Right atrium auricular region (tissue), 2 donors: ENCODE data around the gene HIRA. TPM values are rescaled to one million over a fixed set of nuclear protein-coding genes. Genes with fewer than 3 reads are reported as not detected.

Experiments
- DNase-seq: peaks from one replicate; pipeline ENCODE4 v3.0.0-alpha.2; 2019; ENCODE audit warnings: low spot score
- H3K27ac ChIP-seq, 2 donors: fragments of 200-600 bp; sonication (generic); 1 replicate in 1 of 2; 2 replicates in 1 of 2; pipeline ENCODE4 v1.5.1; 2016 to 2019
- H3K27me3 ChIP-seq, 2 donors: fragments of 200-600 bp; sonication (generic); one replicate each; pipeline versions ENCODE4 v1.5.1 to v1.6.0; 2017 to 2019
- H3K36me3 ChIP-seq: fragments of 200-600 bp; sonication (generic); one replicate; pipeline ENCODE4 v1.5.1; 2016
- H3K4me1 ChIP-seq, 2 donors: fragments of 200-600 bp; sonication (generic); one replicate each; pipeline versions ENCODE4 v1.5.1 to v1.6.0; 2017 to 2019
- H3K4me3 ChIP-seq, 2 donors: fragments of 200-600 bp; sonication (generic); 1 replicate in 1 of 2; 2 replicates in 1 of 2; pipeline ENCODE4 v1.5.1; 2017 to 2019; ENCODE audit warnings: mild to moderate bottlenecking in 1 of 2, moderate library complexity in 1 of 2
- H3K9me3 ChIP-seq, 2 donors: fragments of 200-600 bp; sonication (generic); one replicate each; pipeline ENCODE4 v1.5.1; 2019
- total RNA-seq, 2 donors: library from RNA; depleted of rRNA; stranded (reverse); fragments of >200 nt; gene quantifications; one replicate each; pipeline ENCODE4 v1.1.0, GENCODE V29; 2016
- TF ChIP-seq, protein P1 (sequence below), 2 donors: fragments of 200-600 bp; sonication (generic); IDR thresholded peaks; one replicate each; pipeline ENCODE4 v1.5.1; 2019; ENCODE audit warnings: antibody characterized with exemption in 2 of 2

Gene HIRA
- total RNA-seq, 2 donors from 2014 or later, result 9.8 to 15.7 TPM

DNA sequence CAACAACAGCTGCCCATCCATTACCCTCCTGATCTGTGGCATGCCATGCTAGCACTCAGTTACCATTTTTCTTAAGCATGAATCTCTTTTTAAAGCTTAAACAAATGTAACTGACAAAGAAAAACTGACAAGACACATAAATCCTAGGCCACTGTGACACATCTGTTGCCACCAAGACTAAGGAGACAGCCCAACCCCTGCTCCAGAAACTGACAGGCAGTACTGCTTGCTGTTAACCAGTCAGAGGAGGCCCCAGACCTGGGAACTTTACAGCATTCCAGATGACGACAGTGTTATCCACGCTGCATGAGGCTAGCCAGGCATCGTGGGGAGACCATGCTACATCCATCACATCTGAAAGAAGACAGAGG lies 33.8 kb downstream of the HIRA start:
- Histone ChIP-seq H3K9me3 (no peaks in the 10 kb centered on the region), H3K4me1 (no peaks in the 10 kb centered on the region), H3K27me3 (no peaks in the 10 kb centered on the region), H3K36me3 (peaks cover 57% of the 10 kb centered on the region), H3K4me3 (no peak overlapping the region), H3K27ac (no peak overlapping the region)
- TF ChIP-seq, protein P1, sequence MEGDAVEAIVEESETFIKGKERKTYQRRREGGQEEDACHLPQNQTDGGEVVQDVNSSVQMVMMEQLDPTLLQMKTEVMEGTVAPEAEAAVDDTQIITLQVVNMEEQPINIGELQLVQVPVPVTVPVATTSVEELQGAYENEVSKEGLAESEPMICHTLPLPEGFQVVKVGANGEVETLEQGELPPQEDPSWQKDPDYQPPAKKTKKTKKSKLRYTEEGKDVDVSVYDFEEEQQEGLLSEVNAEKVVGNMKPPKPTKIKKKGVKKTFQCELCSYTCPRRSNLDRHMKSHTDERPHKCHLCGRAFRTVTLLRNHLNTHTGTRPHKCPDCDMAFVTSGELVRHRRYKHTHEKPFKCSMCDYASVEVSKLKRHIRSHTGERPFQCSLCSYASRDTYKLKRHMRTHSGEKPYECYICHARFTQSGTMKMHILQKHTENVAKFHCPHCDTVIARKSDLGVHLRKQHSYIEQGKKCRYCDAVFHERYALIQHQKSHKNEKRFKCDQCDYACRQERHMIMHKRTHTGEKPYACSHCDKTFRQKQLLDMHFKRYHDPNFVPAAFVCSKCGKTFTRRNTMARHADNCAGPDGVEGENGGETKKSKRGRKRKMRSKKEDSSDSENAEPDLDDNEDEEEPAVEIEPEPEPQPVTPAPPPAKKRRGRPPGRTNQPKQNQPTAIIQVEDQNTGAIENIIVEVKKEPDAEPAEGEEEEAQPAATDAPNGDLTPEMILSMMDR (IDR thresholded peaks at IDR 0.05), result no peak
- DNase-seq, result no peak

DNA sequence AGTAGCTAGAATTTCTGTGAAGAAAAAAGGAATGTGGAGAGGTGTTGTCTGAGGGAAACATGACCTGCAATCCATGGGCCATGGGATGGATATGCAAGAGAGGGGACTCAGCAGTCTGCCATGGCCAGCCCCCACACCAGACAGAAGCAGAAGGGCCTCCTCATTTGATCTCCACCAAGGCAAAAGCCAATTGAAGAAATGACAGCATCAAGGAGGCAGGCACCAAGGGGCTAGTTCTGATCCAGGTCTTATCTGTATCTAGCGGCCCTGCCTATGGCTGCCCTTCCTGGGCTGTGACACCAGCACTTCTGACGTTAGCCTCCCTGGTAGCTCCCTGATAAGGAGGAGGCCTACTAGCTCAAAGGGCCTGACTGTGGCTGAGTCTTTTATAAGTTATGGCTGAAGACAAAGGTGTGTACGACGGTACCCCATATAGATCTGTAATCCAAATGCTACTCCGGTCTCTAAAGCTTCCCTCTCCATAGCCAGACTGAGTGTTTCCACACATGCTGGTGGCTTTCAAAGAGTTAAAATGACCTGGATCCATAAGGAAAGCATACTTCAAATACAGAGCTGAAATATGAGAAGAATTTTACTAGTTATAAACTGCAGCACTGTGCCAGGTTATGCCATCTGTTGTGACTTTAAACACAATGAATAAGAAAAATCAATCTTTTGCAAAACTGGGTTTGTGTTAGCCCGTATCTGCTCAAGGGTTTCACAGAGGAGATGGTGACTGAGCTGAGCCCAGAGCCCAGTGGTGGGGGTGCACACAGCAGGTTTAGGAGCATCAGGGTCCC lies 34.4 kb downstream of the HIRA start:
- H3K9me3 ChIP-seq, result no peaks in the 10 kb centered on the region
- H3K27ac ChIP-seq, result no peak overlapping the region
- TF ChIP-seq, protein P1 (IDR thresholded peaks at IDR 0.05), result no peak
- no peak overlapping the region for H3K4me3 ChIP-seq
- no peaks in the 10 kb centered on the region for H3K4me1 ChIP-seq
- no peaks in the 10 kb centered on the region for H3K27me3 ChIP-seq
- DNase-seq, result no peak
- peaks cover 59% of the 10 kb centered on the region for H3K36me3 ChIP-seq

DNA sequence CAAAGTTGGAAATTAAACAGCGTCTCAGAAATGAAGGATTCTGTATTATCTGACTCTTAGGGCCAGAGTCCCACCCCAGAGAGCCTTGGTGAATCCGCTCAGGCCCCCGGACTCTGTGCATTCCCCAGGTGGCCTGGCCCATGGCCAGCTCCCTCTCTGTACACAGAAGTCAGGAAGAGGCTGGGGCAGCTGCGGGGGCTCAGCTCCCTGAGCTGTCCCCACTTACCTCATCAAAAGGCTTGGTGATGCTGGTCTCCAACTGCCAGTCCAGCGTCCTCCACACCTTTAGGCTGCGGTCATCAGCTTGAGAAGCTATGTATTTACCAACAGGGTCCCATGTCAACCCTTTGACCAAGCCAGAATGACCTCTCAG lies 35.0 kb downstream of the HIRA start:
- TF ChIP-seq, protein P1 (IDR thresholded peaks at IDR 0.05), result no peak
- Histone ChIP-seq H3K27me3 (no peaks in the 10 kb centered on the region), H3K9me3 (no peaks in the 10 kb centered on the region), H3K4me3 (no peak overlapping the region), H3K36me3 (peaks cover 62% of the 10 kb centered on the region), H3K4me1 (no peaks in the 10 kb centered on the region), H3K27ac (no peak overlapping the region)
- no peak for DNase-seq

DNA sequence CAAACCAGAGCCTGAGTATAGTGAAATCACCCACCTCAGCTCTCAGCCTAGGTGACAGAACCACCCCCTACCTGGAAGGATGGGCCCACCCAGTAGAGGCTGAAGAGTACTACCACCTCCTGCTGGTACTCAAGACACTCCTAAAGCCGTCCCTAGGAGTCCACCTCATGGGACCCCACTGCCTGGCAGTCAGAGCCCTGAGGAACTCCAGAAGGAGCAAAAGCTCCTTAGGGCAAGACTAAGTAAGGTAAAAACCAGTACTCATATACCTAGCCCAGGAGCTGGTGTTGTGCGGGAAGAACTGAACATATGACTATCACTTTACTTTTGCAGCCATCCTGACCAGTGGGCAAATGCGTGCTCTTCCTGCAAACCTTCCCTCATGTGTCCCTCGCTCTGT lies 36.3 kb downstream of the HIRA start:
- TF ChIP-seq, protein P1 (IDR thresholded peaks at IDR 0.05), result no peak
- Histone ChIP-seq H3K9me3 (no peaks in the 10 kb centered on the region), H3K4me3 (no peak overlapping the region), H3K27ac (no peak overlapping the region), H3K4me1 (no peaks in the 10 kb centered on the region), H3K36me3 (peaks cover 59% of the 10 kb centered on the region), H3K27me3 (no peaks in the 10 kb centered on the region)
- no peak for DNase-seq

DNA sequence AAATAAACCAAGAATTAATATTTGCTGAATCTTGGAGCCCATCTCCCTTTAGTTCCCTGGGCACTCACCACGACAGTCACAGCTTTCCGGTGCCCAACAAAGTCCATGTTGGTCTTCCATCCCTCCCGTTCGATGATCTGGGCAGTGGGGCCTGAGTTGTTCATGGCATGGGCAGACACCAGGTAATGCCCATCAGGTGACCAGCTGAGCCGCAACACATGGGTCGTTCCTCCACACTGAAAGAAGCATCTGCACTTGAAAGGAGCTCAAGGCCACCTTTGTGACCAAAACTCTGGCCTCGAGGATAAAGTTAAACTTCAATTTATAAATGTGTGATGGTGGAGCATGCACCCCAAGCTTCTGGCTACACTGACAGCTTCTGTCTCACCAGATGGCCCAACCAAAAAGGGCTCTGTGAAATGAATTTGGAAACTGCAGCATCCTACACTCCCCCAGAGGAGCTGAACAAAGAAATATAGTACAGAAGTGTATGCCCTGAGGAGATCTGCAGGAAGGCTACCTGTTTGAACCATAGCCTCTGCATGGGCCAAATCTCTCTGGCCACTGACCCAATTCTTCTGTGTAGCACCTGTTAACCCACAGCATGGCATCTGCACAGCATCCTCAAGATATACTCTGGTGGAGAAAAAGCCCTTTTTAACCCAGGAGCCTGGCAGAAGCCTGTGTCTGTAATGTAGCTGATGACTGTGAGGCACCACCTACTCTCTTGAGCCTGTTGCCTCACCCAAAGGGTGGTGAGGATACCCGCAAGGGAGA lies 37.1 kb downstream of the HIRA start:
- H3K27me3 ChIP-seq, result no peaks in the 10 kb centered on the region
- no peaks in the 10 kb centered on the region for H3K4me1 ChIP-seq
- H3K27ac ChIP-seq, result no peak overlapping the region
- H3K36me3 ChIP-seq, result peaks cover 56% of the 10 kb centered on the region
- H3K4me3 ChIP-seq, result no peak overlapping the region
- TF ChIP-seq, protein P1 (IDR thresholded peaks at IDR 0.05), result no peak
- H3K9me3 ChIP-seq, result no peaks in the 10 kb centered on the region
- DNase-seq, result no peak
